Astrocyte (in vitro differentiated cells and primary cell): ENCODE data around the gene ARHGAP44.

Source experiments
- CTCF ChIP-seq: IDR thresholded peaks from 2 replicates; pipeline ENCODE4 v1.5.1; 2011; ENCODE audit warnings: low read depth, mild to moderate bottlenecking, inconsistent platforms, low read length, moderate library complexity; ENCODE audit not compliant: insufficient read depth
- EZH2 ChIP-seq: IDR thresholded peaks from 2 replicates; pipeline ENCODE4 v1.6.1; 2012; ENCODE audit warnings: mild to moderate bottlenecking, low read length, inconsistent platforms; ENCODE audit not compliant: insufficient read depth

- TF ChIP-seq CTCF (no peak), EZH2 (no peak)
These were observed 24.4 kb downstream of the ARHGAP44 start for GRCh38 chr17:12813664-12814063.
